ENCODE results near the gene ETS1.

ETS1 gene

DNA sequence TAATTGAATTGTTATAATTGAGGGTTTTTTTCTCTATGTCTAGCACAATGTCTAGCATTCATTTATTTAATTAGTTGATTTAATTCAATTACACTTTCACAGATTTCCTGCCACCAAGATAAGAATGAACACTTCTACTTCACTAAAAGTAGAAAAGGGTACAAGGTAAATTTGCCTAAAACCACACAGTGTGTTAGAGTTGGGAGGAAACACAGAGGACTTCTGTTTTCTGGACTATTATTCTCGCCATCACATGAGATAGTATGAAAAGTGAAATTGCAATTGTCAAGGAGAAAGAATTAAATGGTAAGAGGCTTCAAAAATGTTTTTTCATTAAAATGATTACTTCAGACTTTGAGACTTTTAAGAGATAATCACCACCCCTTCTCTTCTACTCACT is 109.5 kb downstream of the ETS1 start:
- no peak for DNase-seq

DNA sequence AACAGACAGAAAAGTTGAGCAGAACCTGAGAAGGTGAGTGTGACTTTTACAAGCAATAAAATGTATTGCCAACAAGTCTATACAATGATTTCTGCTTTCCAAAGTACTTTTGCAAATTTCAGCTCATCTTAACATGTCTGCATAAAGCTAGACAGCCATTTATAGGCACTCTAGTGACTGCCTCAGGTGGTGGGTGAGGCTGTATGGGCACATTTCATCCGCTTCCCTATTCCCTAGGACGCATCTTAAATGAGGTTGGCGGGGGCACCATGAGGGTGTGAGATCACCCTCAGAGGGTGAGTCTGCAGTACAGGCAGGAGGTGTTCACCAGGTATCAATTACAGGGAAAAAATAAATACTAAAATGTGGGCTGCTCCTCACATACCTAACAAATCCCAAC is 110.1 kb downstream of the ETS1 start:
- no peak for DNase-seq

DNA sequence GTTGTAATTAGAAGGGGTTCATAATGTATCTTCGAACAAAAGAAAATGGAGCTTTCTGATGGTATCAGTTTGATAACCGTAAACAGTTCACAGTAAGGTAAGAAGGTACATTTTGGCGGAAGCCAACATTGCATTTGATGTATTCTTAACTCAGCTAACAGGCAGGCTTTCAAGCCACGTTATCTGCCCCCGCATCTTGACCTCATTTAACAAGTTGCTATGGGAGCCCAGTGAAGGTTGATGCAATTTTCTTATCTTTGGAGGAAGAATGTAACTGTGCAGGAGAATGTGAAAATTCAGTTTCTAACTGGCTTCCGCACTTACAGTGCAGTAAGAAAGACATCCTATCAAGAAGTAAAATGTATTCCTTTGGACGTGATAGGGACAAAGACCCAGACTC is 110.6 kb downstream of the ETS1 start:
- DNase-seq, result peak; percentile 74

DNA sequence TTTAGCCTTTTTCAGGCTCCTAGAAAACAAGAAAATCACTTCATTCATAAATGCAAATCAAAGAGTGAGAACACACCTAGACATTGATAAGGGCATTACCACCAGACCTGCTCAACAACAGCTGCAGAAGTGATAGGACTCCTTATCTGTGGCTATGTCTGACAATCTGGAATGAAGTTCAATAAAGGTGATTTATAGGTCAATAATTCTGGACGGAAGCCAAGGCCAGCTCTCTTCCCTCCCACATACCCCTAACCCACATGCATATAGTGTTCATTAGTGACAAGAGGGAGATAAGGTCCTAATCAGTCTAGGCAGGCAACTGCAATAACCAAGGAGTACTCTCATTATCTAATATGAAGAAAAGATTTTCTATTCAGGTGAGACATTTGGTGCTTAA is 111.3 kb downstream of the ETS1 start:
- DNase-seq, result no peak

DNA sequence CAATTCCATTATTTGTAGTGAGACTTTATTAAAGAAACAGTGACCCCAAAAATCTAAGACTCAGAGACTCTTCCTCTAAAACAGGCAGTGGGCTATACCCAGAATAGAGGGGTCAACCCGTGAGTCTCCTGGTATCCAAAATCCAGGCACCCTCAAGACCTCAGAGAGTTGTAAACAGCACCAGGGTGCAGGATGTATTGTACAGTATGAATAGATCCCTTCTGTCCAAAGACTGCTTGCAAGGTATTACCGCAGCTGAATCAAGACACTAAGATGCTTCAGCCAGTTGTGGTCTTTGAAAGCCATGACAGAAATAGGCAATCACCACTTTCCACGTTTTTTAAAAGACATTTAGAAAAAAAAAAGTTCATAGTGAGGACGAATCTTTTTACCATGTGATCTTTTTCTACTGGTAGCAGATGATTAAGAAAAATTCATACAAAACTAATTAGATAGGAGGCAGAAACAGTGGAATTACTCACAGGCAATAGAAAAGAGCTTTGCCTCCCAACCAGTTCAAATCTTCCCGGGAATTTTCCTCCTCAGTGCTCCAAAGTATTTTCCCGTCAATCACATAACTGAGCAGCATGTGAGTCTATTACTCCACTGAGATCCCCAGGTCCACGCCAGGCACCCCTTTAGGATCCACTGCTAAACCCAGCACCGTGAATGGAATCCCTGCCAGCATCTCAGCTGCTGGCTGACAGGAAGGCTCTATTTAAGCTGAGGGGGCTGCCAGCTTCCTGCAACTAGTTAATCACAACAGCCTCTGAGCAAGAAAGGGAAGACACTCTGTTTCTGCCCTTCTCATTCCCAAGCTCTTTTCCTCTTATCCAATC is 113.1 kb downstream of the ETS1 start:
- DNase-seq, result no peak

DNA sequence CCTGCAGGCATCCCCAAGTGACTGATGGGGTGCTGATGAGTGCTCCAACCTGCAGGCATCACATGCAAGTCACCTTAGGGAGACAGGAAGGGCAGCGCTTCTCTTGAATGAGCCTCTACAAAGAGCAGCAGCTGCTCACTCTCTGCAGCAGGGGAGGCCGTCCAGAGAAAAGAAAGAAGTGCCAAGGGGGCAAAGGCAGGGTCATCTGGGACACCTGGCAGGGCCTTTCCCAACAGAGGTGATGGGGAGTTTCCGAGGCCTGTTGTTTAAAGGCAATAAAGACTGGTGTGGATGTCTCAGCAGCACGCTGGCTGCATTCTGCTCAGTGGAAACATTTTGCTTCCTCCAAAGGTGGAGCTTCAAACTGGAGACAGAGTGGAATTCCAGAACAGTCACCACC is 113.7 kb downstream of the ETS1 start:
- DNase-seq, result no peak

DNA sequence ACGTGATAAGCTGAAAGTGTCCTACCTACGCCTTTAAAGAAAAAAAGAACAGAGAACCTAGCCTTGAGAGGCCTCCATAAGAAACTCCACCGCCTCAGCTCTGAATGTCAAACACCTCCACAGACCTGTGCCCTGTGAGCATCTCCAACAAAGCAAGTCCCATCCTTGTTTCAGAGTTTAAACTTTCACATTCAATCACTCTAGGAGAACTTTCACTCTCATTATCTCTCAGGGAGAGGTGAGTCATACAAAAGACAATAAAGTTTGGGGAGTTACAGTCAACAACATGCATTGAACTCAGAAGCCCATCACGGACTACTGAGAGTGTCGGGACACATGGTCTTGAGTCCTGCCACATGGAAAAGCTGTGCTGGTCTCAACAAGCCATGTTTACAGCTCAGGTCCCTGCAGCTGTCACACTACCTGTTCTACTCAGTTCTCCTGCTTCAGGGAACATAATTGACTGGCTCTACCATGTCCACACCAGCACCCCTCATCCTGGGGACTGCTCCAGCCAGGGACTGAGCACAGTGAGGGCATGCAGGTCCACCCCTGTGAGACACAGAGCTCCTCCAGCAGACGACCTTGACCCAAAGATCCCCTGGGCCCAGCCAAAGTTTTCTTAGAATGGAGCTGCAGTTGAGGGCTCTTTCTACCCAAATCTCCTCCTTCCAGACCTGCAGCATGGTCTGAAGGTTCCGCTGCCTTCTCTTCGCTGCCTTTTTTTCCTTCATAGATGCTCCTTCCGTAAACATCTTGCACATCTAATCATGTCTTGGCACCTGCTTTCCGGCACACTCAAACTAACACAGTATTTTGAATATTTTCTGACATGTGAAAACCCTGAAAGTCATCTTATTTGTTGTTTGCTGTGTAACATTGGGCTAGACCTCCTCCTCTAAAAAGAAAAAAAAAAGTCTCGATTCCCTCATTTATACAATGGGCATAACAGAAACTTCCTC is 114.9 kb downstream of the ETS1 start:
- DNase-seq, result peak; percentile 78

DNA sequence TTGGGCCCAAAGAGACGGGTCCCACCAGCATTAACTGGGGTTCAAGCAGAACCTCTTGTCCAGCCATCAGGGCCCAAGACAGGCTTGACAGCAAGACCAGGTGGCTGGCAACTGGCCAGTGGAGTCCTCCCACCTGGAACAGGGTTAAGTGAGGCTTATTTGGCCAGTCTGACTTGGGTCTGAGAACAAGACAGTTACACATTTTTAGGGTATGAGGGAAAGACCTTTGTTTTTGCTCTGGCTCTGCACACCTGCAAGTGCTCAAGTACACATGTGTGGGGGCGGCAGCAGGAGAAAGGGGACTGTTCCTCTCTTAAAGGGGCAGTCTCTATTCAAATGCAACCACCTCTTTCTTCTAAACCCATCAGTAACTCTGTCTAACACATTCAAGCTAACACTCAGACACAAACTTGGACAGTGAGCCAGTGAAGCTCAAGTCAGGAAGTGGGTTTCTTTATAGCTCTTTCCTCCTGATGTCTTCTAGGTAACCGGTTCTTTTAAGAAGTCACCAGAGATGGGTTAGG is 116.2 kb downstream of the ETS1 start:
- peak; percentile 66 for DNase-seq

DNA sequence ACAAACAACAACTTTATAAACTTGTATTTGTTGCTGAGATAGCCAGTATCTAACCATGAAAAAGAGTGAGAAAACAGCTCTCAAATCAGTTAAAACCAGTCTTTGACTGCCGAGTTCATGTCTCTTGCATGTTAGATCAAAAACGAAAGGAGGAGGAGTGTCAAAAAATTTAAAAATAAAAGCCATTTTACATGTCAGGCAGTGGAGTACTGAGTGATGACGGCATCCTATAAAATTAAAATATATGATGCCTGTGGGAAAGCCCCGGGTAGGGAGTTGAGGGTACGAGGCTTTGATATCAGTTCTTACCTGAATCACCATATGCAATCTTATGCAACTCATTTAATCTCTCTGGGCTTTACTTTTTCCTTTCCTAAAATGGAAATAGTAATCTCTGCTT is 117.3 kb downstream of the ETS1 start:
- DNase-seq, result peak; percentile 60

DNA sequence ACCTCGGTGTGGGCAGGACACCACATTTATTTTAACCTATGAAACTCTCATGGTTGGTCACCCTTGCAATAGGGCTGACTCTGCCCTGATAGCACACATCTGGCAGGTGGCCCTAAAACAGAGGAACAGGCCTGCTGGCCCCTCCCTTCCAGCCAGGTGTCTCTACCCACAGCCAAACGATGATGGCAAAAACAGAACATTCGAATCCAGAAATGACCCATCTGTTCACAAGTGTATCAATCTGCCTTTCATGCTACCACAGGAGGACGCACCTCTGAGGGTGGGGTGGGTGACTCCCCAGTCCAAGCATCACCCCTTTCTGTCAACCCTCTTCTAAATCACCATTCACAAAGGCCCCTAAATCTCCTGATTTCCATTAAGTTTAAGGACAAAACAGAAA is 118.1 kb downstream of the ETS1 start:
- DNase-seq, result peak; percentile 49

DNA sequence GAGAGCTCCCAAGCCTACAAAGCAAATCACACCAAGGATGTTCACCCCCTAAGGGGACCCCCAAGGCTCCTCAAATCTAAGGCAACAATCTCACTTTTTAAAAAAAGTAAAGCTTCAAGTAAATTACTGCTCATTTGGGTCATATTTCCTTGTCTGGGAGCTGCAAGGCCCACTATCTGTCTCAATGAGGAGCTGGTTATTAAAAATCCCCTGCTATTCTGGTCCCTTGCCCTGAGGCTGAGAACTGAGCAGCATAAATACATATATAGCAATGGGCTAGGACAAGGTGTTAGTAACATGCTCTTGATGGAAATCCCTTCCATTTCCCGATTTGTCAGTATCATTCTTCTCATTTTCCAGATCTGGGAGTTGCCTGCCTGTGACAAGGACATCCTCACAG is 119.2 kb downstream of the ETS1 start:
- no peak for DNase-seq

DNA sequence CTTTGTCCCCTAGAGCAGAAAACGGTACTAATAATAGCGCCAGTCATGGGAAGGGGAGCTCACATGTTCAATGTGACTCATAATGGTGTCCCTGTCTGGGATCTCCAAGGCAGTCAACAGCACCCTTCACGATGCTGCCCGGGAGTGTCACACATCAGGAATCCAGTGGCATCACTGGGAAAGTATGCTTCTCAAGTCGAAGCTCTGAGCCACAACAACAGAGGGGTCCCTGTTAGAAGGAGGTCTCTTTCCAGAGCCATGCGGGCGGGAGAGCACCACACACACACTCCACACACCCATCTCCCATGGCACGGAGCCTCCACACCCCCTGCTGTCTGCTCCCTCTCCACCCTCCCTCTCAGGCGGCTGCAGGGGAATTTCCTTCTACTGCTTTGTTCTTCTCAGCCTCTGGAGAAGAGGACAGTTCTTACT is 119.7 kb downstream of the ETS1 start:
- peak; percentile 61 for DNase-seq

DNA sequence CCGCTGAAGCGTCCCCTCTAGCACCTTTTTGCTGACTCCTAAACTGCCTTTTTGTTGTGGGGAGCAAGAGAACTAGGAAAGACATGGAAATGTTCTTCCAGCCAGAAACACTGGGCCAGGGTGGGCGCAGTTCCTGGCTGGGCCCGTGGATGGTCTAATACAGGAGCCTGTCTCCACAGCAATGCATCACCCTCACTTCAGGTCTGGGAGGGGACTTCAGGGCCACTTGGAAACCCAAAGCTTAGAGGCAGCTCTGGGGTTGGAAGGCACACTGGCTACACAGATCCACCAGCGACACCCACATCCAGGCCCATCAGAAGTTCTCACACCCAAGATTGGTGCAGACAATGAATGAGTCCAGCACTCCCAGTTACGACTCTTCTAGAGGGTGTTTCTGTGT is 120.3 kb downstream of the ETS1 start:
- DNase-seq, result no peak

DNA sequence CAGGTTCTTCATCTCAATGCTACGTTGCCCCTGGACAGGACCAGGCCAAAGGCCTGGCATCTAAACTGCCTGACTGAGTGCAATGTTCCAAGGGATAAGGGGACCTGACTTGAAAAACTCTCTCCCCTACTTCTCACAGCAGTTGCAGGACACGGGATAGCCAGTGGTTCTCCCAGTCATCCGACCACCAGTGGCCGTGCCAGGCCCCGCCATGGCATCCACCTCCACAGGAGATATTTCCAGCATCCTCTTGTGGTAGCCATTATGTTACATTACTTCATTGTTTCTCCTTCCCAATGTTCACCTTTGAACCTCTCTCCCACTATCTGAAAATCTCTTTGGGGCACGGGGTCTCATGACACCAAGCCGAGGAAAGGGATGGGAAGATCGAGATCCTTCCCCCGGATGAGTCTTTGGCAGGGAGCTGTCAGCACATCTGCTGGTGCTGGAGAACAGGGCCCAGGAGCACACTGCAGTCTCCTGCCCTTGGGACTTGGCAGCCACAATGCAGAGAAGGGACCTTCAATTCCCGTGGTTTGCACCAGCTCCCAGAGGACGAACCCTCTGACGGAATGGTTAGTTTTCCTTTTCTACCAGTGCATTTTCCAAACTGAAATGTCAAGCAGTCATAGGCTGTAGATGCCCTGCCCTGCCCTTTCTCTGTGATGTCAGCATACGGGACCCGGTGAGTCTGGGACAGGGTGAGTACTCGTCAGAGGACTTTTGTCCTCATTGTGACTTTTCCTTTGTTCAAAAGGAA is 121.2 kb downstream of the ETS1 start:
- peak; percentile 70 for DNase-seq

DNA sequence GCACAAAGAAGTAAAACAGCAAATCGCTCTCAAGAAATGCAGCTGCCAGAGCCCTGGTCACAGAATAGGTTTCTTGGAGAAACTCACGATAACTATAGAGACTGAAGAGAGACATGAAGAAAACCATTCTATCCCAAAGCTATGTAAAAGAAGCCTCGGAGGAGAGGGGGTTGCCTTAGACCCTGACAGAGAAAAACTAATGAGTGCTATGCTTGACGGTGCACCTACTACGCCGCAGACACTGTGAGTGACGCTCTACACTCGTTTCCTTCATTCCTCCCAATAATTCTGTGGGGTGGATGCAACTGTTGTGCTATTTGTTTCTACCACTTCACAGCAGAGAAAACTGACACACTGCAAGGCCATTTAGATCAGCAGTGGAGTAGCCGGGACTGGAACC is 121.8 kb downstream of the ETS1 start:
- DNase-seq, result no peak

DNA sequence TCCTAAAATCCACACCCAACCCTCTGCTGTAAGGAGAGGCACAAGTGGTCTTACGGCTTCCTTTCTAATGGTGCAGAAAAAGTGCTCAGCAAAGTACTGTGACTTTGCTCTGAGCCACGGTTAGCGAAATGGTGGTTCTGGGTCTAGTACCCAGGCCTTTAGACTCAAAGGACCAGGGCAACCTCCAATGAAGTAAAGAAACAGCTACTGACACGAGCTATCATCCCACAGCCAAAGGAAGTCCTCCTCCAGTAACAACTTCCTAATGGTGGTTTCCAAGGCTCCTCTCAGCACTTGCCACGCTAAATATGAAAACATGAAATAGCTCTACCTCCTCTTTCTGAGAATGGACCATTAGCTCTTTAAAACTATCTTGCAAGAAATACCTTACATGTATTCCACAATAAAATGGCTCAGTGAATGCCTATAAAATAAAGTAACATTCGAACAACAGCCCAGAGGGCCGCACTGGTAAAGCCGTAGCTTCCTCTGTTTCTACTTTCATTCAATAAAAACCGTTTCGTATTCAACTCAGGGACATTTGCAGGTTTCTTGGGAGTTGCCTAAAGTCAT is 122.4 kb downstream of the ETS1 start:
- no peak for DNase-seq

DNA sequence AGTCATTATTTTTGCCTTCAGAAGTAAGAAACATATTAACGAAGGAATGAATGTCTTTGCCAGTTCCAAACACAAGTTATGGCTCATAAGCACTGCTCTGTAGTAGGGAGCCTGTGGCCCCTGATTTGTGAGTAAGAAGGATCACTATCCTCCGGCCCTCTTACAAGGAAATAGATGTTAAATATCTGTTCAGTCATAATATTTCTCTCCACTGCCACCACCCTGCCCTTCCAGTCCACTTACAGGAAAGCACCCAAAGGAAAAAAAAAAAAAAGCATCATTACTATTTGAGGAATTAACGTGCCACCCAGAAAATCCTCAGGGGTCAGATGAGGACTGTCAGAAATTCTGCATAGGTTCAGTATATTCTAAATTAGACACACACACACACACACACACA is 123.4 kb downstream of the ETS1 start:
- DNase-seq, result no peak

DNA sequence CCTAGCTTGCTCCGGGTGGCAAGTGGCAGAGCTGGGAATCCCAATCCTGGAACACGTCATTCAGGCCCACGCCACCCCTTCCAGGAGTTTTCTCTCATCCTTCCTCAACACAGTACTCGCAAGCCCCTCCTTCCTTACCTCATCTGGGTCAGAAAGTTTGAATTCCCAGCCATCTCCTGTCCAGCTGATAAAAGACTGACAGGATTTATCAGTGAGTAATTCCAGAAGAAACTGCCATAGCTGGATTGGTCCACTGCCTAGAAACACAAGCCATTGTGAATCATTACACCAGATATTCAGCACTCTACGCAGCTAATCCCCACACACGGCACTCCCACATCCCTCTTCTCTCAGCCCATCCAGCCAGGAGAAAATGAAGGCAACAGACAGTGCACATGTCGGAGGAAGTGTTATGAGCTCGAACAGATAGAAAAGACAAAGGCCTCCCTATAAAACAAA is 124.0 kb downstream of the ETS1 start:
- no peak for DNase-seq

DNA sequence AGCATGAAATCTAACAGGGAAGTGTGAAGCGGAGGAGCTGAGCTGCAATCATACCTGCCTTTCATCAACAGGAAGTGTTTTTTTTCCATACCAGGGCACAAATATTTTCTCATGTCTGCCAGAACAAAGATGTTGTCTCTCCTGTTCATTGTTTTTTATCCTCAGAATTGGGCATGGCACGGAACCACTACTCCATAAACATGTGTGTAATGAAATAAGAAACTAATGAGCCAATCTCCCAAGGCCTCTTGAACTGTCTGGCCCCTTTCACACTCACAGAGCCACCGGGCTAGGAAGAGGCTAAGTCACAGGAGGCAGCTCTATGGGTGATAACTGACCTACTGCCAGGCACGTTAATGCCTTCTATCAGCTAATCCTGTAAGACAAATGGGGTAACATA is 124.4 kb downstream of the ETS1 start:
- no peak for DNase-seq

DNA sequence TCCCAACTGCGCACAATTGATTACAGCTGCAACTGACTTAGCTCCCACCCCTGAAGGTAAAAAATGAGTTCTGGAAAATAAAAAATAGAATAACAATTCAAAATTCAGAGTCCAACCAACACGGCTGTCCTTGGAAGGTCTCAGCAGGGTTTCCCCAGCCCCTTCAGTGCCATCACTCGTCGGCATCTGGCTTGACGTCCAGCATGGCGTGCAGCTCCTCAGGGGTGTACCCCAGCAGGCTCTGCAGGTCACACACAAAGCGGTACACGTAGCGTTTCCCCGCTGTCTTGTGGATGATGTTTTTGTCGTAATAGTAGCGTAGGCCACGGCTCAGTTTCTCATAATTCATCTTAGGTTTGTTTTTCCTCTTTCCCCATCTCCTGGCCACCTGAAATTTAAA is 125.2 kb downstream of the ETS1 start:
- no peak for DNase-seq

DNA sequence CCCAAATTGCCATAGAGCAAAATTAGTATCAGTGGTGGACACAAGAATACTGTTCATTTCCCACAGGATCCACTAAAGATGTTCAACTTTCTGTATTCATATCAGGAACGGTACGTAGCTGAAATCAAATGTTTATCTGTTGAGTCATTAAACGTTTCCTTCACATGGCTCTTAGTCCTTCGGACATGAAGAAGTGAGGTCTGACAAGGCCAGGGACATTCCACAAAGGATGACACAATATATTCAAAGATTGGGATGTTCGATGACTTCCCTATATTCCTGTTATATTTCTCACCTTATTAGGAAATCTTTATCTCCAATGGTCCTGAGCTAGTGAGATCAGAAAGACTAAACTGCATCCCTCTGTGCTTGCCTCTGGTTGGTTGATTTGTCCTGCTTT is 129.0 kb downstream of the ETS1 start:
- no peak for DNase-seq

DNA sequence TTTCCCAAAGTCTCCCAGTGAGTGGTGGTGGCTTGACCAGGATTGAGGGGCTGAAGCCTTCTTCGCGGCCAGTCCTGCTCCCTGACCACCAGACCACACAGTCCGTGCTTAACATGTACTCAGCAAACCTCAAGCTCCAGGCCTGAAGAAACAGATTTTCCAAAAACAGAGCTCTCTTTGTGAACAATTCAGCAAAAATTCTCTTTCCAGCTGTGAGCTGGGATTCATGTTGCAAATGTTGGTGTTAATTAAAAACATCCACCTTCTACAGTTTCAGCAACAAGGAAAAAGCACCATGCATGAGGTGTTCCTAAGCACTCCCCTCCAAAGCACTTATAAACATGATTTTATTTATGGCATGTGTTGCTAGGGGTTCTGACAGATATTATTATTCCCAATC is 129.5 kb downstream of the ETS1 start:
- DNase-seq, result no peak
